Measurements from ENCODE around the gene EXOC3.

The EXOC3 gene

DNA sequence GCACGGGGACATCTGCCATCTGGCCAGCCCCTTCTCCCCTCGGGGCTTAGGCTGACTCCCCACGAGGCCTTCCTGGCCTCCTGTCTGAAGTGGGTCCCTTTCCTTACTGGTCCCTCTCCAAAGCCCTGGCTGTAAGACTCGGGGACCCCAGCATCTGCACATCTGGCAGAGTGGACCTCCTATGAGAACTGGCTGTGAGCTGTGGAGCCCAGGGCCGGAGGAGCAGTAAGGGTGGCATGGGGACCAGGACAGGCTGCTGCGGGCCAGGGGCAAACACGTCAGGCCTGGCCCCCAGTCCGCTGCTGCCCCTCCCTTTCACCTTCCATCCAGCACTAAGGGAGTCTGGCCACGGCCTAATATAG, 33.8 kb downstream of the EXOC3 start:
- H3K9ac ChIP-seq (ENCODE audit: insufficient read length, low read depth), result no peak overlapping the region
- H3K36me3 ChIP-seq (ENCODE audit: insufficient read depth, insufficient read length, low read length), result peaks cover 21% of the 10 kb centered on the region
- no peak for DNase-seq (ENCODE audit: low read depth, low spot score)
- H3K4me1 ChIP-seq (ENCODE audit: insufficient read depth, insufficient read length), result peaks cover 6% of the 10 kb centered on the region
- no peak overlapping the region for H3K4me3 ChIP-seq (ENCODE audit: insufficient read length, low read depth)
- H3K27me3 ChIP-seq (ENCODE audit: insufficient read depth, insufficient read length), result peaks cover 9% of the 10 kb centered on the region
- no peak for TF ChIP-seq SUZ12 (IDR thresholded peaks at IDR 0.05; ENCODE audit: extremely low read depth, insufficient read depth, insufficient read length)
- TF ChIP-seq ZNF274 (IDR thresholded peaks at IDR 0.05; ENCODE audit: low read depth, low read length), result no peak
- TF ChIP-seq YY1 (IDR thresholded peaks at IDR 0.05; ENCODE audit: insufficient read depth, insufficient read length), result no peak
- H3K9me3 ChIP-seq (ENCODE audit: insufficient read depth, low read length), result no peaks in the 10 kb centered on the region

DNA sequence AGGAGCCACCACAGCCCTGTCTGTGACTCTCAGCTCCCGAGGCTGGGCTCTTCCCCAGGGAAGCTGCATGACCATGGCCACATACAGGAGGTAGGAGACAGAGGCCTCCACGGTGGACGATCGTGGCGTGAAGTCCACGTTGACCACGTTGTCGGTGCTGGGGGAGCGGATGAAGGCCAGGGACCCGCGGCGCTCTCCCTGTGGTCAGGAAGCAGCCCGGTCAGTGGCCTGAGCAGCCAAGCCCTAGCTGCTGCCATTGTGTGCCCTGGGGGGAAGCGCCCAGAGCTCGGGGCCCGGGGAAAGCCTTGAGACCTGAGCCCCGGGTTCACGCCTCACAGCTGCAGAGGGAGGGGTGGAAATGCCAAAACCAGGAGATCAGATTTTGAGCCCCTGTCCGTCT, 34.3 kb downstream of the EXOC3 start:
- Histone ChIP-seq H3K36me3 (ENCODE audit: insufficient read depth, insufficient read length, low read length) (peaks cover 21% of the 10 kb centered on the region), H3K27me3 (ENCODE audit: insufficient read depth, insufficient read length) (peaks cover 9% of the 10 kb centered on the region), H3K9ac (ENCODE audit: insufficient read length, low read depth) (no peak overlapping the region), H3K9me3 (ENCODE audit: insufficient read depth, low read length) (no peaks in the 10 kb centered on the region), H3K4me3 (ENCODE audit: insufficient read length, low read depth) (no peak overlapping the region), H3K4me1 (ENCODE audit: insufficient read depth, insufficient read length) (peaks cover 6% of the 10 kb centered on the region)
- DNase-seq (ENCODE audit: low read depth, low spot score), result no peak
- TF ChIP-seq ZNF274 (IDR thresholded peaks at IDR 0.05; ENCODE audit: low read depth, low read length) (no peak), SUZ12 (IDR thresholded peaks at IDR 0.05; ENCODE audit: extremely low read depth, insufficient read depth, insufficient read length) (no peak), YY1 (IDR thresholded peaks at IDR 0.05; ENCODE audit: insufficient read depth, insufficient read length) (no peak)

DNA sequence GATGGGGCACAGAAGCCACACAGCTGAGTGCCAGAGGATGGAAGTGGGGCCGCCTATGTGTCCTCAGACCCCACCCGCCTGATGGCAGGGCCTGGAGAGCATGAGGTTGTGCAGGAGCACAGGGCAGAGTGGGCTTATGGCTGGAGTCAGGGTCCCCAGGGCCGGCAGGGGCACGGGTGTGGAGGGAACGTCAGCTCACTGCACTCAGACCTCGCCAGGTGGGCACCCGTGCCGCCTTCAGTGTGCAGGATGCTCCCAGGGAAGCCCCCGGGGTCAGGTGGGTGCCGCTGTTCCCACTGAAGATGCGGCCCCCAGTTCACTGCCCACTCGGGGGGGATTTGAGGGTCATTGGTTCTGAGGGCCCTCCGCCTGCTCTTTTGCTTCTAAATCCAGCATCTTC, 34.9 kb downstream of the EXOC3 start:
- H3K9me3 ChIP-seq (ENCODE audit: insufficient read depth, low read length), result no peaks in the 10 kb centered on the region
- no peak overlapping the region for H3K4me3 ChIP-seq (ENCODE audit: insufficient read length, low read depth)
- H3K9ac ChIP-seq (ENCODE audit: insufficient read length, low read depth), result no peak overlapping the region
- H3K27me3 ChIP-seq (ENCODE audit: insufficient read depth, insufficient read length), result peaks cover 9% of the 10 kb centered on the region
- TF ChIP-seq ZNF274 (IDR thresholded peaks at IDR 0.05; ENCODE audit: low read depth, low read length) (no peak), YY1 (IDR thresholded peaks at IDR 0.05; ENCODE audit: insufficient read depth, insufficient read length) (no peak), SUZ12 (IDR thresholded peaks at IDR 0.05; ENCODE audit: extremely low read depth, insufficient read depth, insufficient read length) (no peak)
- peaks cover 6% of the 10 kb centered on the region for H3K4me1 ChIP-seq (ENCODE audit: insufficient read depth, insufficient read length)
- H3K36me3 ChIP-seq (ENCODE audit: insufficient read depth, insufficient read length, low read length), result peaks cover 21% of the 10 kb centered on the region
- DNase-seq (ENCODE audit: low read depth, low spot score), result no peak

DNA sequence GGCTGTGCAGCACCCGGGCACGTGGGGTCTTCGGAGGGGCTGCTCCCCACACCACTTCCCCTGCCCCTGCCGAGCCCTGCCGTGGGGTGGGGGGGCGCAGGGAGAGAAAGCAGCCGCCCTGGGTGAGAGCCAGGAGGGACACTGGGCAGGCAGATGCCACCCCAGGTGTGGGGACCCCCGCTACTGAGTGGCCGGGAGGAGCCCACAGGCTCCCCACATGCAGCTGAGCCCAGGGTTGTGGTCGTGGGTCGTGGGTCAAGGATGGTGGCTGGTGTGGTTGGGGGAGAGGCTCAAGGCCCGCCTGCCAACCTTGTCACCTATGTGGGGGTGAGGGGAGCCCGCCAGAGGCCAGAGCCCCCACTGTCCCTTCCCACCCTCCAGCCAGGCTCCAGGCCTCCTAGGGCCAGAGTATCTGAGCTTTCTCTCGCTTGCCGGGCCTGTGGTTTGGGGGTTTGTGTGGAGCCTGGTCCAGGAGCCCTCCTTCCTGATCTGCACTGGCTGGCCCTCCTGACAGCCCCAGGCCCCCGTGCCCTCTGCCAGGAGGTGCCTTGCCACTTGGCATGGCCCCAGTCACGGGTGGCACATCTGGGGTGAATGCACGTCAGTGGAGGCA, 35.5 kb downstream of the EXOC3 start:
- Histone ChIP-seq H3K36me3 (ENCODE audit: insufficient read depth, insufficient read length, low read length) (peaks cover 21% of the 10 kb centered on the region), H3K4me1 (ENCODE audit: insufficient read depth, insufficient read length) (peaks cover 6% of the 10 kb centered on the region), H3K4me3 (ENCODE audit: insufficient read length, low read depth) (no peak overlapping the region), H3K9ac (ENCODE audit: insufficient read length, low read depth) (no peak overlapping the region), H3K9me3 (ENCODE audit: insufficient read depth, low read length) (no peaks in the 10 kb centered on the region), H3K27me3 (ENCODE audit: insufficient read depth, insufficient read length) (peaks cover 9% of the 10 kb centered on the region)
- TF ChIP-seq SUZ12 (IDR thresholded peaks at IDR 0.05; ENCODE audit: extremely low read depth, insufficient read depth, insufficient read length) (no peak), YY1 (IDR thresholded peaks at IDR 0.05; ENCODE audit: insufficient read depth, insufficient read length) (no peak), ZNF274 (IDR thresholded peaks at IDR 0.05; ENCODE audit: low read depth, low read length) (no peak)
- DNase-seq (ENCODE audit: low read depth, low spot score), result no peak

DNA sequence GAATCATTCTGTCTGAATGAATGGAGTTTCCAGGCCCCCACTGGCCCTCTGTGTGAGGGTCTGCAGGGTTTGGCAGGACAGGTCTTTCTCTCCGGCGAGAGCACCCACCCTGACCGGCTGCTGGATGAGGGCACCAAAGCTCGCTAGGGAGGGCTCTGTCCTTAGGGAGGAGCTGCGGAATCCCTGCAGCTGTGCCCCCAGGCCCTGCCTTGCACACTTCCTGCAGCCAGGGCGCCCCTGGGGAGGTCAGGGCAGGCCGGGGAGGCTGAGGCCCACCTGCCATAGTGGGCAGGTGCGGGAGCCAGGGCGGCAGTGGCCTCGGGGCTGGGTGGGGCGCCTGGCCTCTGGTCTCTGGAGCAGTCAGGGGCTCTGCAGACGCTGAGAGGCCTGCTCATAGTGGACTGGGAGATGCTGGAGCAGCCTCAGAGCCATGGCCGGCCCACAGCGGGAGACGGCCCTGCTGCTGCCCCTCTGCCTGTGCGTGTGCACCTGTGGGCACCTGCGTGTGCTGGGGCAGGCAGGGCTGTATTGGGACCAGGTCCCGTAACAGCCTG, 36.1 kb downstream of the EXOC3 start:
- no peak overlapping the region for H3K4me3 ChIP-seq (ENCODE audit: insufficient read length, low read depth)
- H3K36me3 ChIP-seq (ENCODE audit: insufficient read depth, insufficient read length, low read length), result peaks cover 21% of the 10 kb centered on the region
- no peak overlapping the region for H3K9ac ChIP-seq (ENCODE audit: insufficient read length, low read depth)
- no peak for DNase-seq (ENCODE audit: low read depth, low spot score)
- TF ChIP-seq SUZ12 (IDR thresholded peaks at IDR 0.05; ENCODE audit: extremely low read depth, insufficient read depth, insufficient read length) (no peak), YY1 (IDR thresholded peaks at IDR 0.05; ENCODE audit: insufficient read depth, insufficient read length) (no peak), ZNF274 (IDR thresholded peaks at IDR 0.05; ENCODE audit: low read depth, low read length) (no peak)
- peaks cover 6% of the 10 kb centered on the region for H3K4me1 ChIP-seq (ENCODE audit: insufficient read depth, insufficient read length)
- no peaks in the 10 kb centered on the region for H3K9me3 ChIP-seq (ENCODE audit: insufficient read depth, low read length)
- H3K27me3 ChIP-seq (ENCODE audit: insufficient read depth, insufficient read length), result peaks cover 9% of the 10 kb centered on the region

DNA sequence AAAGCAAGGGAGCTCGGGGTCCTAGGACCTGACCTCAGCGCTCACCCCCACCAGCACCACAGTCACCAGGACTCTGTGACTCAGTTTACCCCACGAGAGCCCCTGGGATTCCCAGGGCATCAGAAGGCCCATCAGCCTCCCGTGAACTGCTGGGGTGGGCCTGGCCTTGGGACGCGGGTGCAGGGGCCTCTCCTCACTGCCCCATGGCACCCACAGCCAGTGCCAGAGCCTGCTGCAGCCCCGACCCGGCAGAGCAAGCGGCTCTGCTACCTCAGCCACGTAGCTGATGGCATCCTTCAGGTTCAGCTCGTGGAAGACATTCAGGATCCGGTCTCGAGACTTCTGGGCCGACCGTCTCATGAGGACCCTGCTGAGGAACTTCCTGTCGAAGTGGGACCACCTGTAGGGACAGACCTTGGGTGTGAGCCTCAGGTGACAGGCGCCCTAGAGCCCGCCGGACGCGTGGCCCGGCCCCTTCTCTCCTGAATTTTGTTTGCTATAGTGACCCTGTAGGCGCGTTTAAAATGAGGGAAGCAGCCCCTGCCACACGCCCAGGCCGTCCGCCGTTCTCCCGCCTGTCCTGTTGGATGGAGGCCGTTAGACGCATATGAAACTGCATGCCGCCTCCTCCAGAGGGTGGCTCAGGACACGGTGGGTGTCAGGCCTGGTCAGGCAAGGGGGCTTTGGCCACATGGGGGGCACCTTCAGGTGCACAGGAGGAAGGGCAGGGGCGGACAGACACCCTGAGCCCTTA, 36.8 kb downstream of the EXOC3 start:
- H3K4me1 ChIP-seq (ENCODE audit: insufficient read depth, insufficient read length), result peaks cover 6% of the 10 kb centered on the region
- DNase-seq (ENCODE audit: low read depth, low spot score), result no peak
- H3K27me3 ChIP-seq (ENCODE audit: insufficient read depth, insufficient read length), result peaks cover 9% of the 10 kb centered on the region

DNA sequence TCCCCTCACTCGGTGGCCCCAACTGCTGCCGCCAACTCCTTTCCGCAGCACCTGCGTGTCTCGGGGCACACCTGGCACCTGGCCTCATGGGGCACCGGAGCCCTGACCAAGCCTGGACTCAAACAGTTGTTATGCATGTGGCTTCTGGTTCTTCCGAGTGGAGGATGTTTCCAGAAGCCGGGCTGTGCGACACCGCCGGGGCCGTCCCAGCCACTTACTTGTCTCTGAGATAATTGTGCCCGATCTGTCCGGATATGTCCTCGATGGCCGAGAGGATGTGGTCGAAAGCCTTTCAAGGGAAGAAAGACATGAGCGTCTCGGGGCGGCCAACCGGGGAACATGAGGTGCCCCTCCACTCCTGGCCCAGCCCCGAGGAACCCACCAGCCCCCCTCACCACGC, 38.4 kb downstream of the EXOC3 start:
- TF ChIP-seq ZNF274 (IDR thresholded peaks at IDR 0.05; ENCODE audit: low read depth, low read length) (no peak), YY1 (IDR thresholded peaks at IDR 0.05; ENCODE audit: insufficient read depth, insufficient read length) (no peak), SUZ12 (IDR thresholded peaks at IDR 0.05; ENCODE audit: extremely low read depth, insufficient read depth, insufficient read length) (no peak)
- H3K27me3 ChIP-seq (ENCODE audit: insufficient read depth, insufficient read length), result no peaks in the 10 kb centered on the region
- H3K4me1 ChIP-seq (ENCODE audit: insufficient read depth, insufficient read length), result peaks cover 2% of the 10 kb centered on the region
- peaks cover 17% of the 10 kb centered on the region for H3K36me3 ChIP-seq (ENCODE audit: insufficient read depth, insufficient read length, low read length)
- no peak overlapping the region for H3K4me3 ChIP-seq (ENCODE audit: insufficient read length, low read depth)
- DNase-seq (ENCODE audit: low read depth, low spot score), result no peak
- H3K9ac ChIP-seq (ENCODE audit: insufficient read length, low read depth), result no peak overlapping the region
- no peaks in the 10 kb centered on the region for H3K9me3 ChIP-seq (ENCODE audit: insufficient read depth, low read length)

More for the DNA sequence above, 36.8 kb downstream of the EXOC3 start:
- TF ChIP-seq SUZ12 (IDR thresholded peaks at IDR 0.05; ENCODE audit: extremely low read depth, insufficient read depth, insufficient read length) (no peak), YY1 (IDR thresholded peaks at IDR 0.05; ENCODE audit: insufficient read depth, insufficient read length) (no peak), ZNF274 (IDR thresholded peaks at IDR 0.05; ENCODE audit: low read depth, low read length) (no peak)
- Histone ChIP-seq H3K9ac (ENCODE audit: insufficient read length, low read depth) (no peak overlapping the region), H3K9me3 (ENCODE audit: insufficient read depth, low read length) (no peaks in the 10 kb centered on the region), H3K36me3 (ENCODE audit: insufficient read depth, insufficient read length, low read length) (peaks cover 21% of the 10 kb centered on the region), H3K4me3 (ENCODE audit: insufficient read length, low read depth) (no peak overlapping the region)

Data from NT2/D1 (cell line).